HG02642 (cell line): ENCODE results near the gene TGFBR3.

Source experiments
- ATAC-seq: cut with Tn5 transposase; IDR thresholded peaks from one replicate; pipeline ENCODE4 v1.9.1; 2021; ENCODE audit warnings: mild to moderate bottlenecking; ENCODE audit not compliant: unreplicated experiment, poor library complexity

TGFBR3 gene

GRCh38 chr1:91765880-91766443 lies 120.0 kb downstream of the TGFBR3 start:
- ATAC-seq, result no peak

DNA sequence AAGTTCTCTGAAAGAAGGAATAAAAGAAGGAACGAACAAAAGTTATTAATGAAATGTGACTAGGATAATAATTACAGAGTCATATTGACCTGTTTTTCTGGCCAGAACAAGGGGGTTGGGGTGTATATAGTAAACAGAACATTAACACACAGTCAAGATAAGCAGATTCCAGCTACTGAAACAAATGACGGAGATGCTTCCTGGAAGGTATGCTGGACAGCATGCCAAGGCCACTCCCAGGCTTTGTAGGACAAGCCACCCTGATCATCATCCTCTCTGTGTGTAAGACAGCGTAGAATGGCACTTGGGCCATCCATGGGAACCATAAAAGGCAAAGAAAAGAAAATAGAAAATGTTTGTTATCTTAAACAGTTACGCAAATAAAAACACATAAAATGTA lies 120.7 kb downstream of the TGFBR3 start:
- ATAC-seq, result no peak

- no peak for ATAC-seq
Measured at GRCh38 chr1:91764471-91765115, 121.4 kb downstream of the TGFBR3 start.

GRCh38 chr1:91763252-91763651 lies 122.7 kb downstream of the TGFBR3 start:
- ATAC-seq, result no peak

DNA sequence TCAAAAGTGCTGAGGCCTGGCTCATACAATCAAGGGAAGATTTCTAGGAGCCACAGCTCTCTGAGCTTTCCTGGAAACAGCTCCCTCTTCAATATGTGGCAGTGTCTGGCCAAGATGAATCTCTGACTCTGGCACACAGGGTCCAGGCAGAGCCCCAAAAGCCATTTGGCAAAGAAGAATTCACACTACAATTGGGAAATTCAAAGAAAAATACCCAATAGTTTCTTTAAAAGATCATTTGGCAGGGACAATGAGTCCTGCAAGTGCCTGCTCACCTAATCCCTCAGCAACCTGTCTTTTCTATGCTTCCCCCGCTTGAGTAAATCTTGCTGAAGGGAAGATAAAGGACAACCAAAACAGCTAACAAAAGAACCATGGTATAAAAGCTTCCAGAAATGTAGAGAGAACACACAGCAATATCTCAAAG lies 124.6 kb downstream of the TGFBR3 start:
- no peak for ATAC-seq

GRCh38 chr1:91760512-91760911 lies 125.4 kb downstream of the TGFBR3 start:
- ATAC-seq, result no peak

DNA sequence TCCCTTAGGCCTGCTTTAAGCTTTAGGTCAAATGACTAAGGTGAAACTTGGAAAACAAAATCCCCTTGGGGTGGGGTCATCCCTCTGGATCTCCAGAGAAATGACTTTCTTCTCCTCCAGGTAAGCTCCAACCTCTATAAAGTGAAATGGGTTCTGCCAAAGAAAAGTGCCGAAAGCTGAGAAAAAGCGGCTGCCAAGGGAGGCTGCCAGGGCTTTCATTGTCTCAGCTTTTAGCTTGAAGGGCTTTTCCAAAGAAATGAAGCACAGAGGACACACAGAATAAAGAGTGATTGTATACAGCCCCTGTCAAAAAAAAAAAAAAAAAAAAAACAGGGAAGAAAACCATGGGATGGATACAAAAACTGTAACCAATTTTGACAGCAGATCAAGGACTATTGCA lies 126.9 kb downstream of the TGFBR3 start:
- no peak for ATAC-seq

- no peak for ATAC-seq
Measured at GRCh38 chr1:91757763-91758460, 128.0 kb downstream of the TGFBR3 start.

- no peak for ATAC-seq
Measured at GRCh38 chr1:91755702-91756287, 130.2 kb downstream of the TGFBR3 start.

DNA sequence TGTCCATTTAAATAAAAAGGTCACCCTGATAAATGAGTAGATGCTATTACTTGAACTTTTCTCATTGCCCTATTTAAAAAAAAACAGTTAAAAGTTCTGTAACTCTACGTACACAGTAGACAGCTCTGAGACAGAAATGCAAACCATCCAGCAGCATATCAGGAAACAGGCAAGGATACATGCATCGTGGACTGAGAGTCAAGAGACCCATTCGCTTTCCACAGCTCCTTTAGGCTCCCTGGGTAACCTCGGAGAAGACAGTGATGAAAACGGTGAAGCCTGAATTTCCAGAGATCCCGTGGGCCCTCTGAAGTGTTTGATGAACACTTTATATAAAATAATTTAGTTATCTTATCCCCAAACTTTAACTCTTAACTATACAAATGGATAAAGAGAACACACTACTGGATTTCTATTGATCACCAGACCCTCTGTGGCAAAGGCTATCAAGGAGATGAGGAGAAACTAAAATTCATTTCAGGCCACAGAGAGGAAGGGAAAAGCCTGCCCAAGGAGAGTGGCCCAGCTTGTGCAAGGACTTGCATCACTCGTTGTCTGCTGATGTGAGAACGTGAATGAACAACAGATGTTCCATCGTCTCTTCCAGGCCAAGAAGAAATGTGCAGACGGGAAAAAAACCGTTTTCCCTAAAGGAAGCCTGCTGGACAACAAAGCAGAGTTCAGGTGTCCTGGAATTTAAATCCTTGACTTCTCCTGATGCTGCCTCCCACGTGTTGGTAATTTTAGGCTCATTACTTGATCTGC lies 131.0 kb downstream of the TGFBR3 start:
- ATAC-seq, result no peak

GRCh38 chr1:91754348-91754747 lies 131.6 kb downstream of the TGFBR3 start:
- peak; percentile 69 for ATAC-seq

- no peak for ATAC-seq
Measured at GRCh38 chr1:91753878-91754277, 132.1 kb downstream of the TGFBR3 start.

- peak; percentile 54 for ATAC-seq
Measured at GRCh38 chr1:91752324-91752723, 133.6 kb downstream of the TGFBR3 start.

DNA sequence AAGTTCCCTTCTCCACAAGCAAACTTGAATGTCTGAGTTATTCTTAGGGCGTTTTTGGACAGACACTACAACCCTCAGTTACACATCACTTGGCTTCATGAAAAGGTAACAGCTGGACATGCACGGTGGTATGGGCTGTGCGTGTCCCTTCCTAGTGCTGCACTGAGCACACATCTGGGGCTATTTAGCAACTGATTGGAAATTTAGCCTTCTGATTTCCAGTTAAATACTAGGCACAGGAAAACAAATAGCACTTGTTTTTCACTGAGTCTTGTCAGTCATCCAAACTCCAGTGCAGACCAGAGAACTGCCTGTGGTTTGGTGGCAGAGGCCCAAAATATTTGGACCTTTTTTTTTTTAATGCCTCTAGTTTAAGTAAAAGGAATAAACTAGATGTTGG lies 134.7 kb downstream of the TGFBR3 start:
- no peak for ATAC-seq

GRCh38 chr1:91750398-91750996 lies 135.5 kb downstream of the TGFBR3 start:
- ATAC-seq, result no peak

DNA sequence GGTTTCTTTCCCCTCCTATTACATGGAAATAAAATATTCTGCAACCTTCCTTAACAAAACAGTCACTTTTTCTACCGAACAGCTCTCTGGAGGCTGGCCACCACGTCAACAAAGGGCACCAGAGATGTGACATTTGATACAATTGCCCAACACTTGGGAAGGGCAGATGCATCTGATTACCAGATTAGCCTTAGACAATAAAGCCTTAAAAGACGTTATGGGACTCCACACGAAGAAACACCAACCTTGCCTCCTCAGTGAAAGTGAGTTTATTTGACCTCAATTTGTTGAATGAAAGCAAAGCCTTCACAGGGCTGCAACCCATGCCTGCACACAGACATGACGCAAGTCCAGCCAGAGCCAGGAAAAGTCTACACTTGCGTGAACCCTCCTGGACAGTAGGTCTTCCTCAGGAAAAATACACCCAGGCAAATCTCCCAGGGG lies 136.1 kb downstream of the TGFBR3 start:
- ATAC-seq, result no peak

- ATAC-seq, result no peak
Measured at GRCh38 chr1:91747666-91748065, 138.3 kb downstream of the TGFBR3 start.

DNA sequence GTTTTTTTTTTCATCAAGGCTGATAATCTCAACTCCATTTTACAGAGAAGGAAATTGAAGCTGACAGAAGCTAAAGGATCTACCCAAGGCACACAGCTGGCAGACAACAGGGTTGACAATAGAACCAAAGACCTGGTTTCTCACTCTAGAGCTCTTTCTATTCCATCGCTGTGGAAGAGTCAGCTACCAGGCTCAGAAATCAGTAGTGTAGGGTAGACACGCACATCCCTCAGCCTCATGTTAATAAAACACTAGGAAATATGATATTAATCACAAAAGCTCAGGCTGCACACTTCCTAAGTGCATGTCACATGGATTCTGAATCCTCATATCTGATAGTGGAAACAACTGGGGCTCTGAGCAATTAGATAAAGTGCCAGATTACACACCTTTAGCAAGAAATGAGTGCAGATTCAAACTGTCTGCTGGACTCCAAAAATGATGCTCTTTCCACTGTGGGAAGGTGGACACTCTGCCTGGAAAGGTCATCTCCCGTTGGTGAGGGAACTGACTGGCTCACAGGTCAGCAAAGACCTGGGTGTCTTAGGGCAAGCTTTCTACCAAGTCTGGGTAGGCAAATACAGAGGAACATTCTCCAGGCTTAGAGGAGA lies 139.1 kb downstream of the TGFBR3 start:
- ATAC-seq, result no peak

DNA sequence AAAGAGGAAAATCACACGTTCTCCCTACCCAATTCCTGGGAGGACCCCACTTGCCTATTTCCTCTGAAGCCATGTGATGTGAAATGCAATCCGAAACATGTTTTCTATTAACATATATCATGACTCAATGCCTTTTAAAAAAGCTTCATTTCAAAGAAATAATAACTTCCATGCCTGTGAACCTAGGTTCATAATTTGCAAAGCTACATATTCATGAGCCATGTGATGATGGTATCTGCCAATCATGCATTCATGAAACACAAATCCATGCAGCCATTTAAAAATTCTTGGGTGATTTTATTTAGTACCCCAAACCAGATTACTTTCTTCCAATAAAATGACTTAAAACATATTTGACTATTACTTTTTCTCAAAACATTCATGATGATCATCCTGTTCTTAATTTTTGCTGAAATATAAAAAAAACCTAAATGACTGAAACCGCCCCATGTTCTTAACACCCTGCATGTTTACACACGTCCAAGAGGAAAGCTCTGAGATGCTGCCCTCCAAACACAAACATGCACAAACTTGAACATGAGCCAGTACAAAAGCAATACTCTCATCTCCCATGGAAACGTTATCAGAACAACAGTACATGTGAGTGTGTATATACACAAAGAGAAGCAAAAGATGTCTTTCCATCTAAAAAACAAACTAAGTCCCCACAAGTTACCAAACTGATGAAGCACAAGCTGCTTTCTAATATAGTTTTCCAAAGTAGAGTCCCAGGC lies 140.1 kb downstream of the TGFBR3 start:
- ATAC-seq, result no peak
